CD4-positive, CD25-positive, alpha-beta regulatory T cell (primary cell): ENCODE data around the gene HAAO. TPM values are rescaled to one million over a fixed set of nuclear protein-coding genes. Genes with fewer than 3 reads are reported as not detected.

ENCODE experiments used
- ATAC-seq, 2 donors: fragments of 150-1000 bp; cut with Tn5 transposase; one replicate each; pipeline ENCODE4 v1.10.0; 2021; ENCODE audit warnings: low read depth in 2 of 2, moderate number of reproducible peaks in 2 of 2, moderate library complexity in 1 of 2
- DNase-seq, 3 donors: peaks; one replicate each; pipeline versions ENCODE4 v3.0.0 to v3.0.0-alpha.2; 2012 to 2022; ENCODE audit warnings: mixed read lengths in 1 of 3
- H3K27ac ChIP-seq: one replicate; pipeline ENCODE4 v1.7.0; 2013; ENCODE audit warnings: mild to moderate bottlenecking, low read length; ENCODE audit not compliant: insufficient read depth, poor library complexity, severe bottlenecking
- H3K27me3 ChIP-seq: one replicate; pipeline ENCODE4 v1.7.0; 2013; ENCODE audit warnings: low read length; ENCODE audit not compliant: control insufficient read depth, insufficient read depth
- H3K36me3 ChIP-seq: one replicate; pipeline ENCODE4 v1.7.0; 2013; ENCODE audit warnings: mild to moderate bottlenecking, low read length, moderate library complexity; ENCODE audit not compliant: control insufficient read depth, insufficient read depth
- H3K4me1 ChIP-seq: 2 replicates; pipeline ENCODE4 v1.7.0; 2013; ENCODE audit warnings: mild to moderate bottlenecking, low read length; ENCODE audit not compliant: insufficient read depth, control insufficient read depth, poor library complexity, severe bottlenecking
- H3K4me3 ChIP-seq: one replicate; pipeline ENCODE4 v1.7.0; 2013; ENCODE audit warnings: low read depth, mild to moderate bottlenecking, low read length, moderate library complexity
- H3K9me3 ChIP-seq, 2 experiments: 1 replicate in 1 of 2; 2 replicates in 1 of 2; pipeline ENCODE4 v1.7.0; 2013; ENCODE audit warnings: low read length in 2 of 2, mild to moderate bottlenecking in 1 of 2, moderate library complexity in 1 of 2; ENCODE audit not compliant: control insufficient read depth in 2 of 2
- H3K27ac Mint-ChIP-seq, 3 donors: one replicate each; pipeline ENCODE4 v1.8.0; 2020 to 2022; ENCODE audit warnings: mild to moderate bottlenecking in 3 of 3, mixed read lengths in 3 of 3, moderate library complexity in 2 of 3
- H3K27me3 Mint-ChIP-seq: one replicate; pipeline ENCODE4 v1.8.0; 2022; ENCODE audit warnings: mild to moderate bottlenecking, mixed read lengths
- H3K36me3 Mint-ChIP-seq: one replicate; pipeline ENCODE4 v1.8.0; 2020; ENCODE audit warnings: mixed read lengths
- H3K4me1 Mint-ChIP-seq, 4 donors: one replicate each; pipeline ENCODE4 v1.8.0; 2020 to 2022; ENCODE audit warnings: mixed read lengths in 4 of 4, mild to moderate bottlenecking in 1 of 4
- H3K4me3 Mint-ChIP-seq, 4 donors: one replicate each; pipeline ENCODE4 v1.8.0; 2020 to 2022; ENCODE audit warnings: mild to moderate bottlenecking in 4 of 4, mixed read lengths in 4 of 4, moderate library complexity in 3 of 4
- H3K9me3 Mint-ChIP-seq, 7 donors: one replicate each; pipeline ENCODE4 v1.8.0; 2020 to 2022; ENCODE audit warnings: mixed read lengths in 7 of 7, mild to moderate bottlenecking in 3 of 7, moderate library complexity in 2 of 7
- polyA plus RNA-seq, 4 donors: library from polyadenylated mRNA; unstranded; fragments of 300-500 nt; fragmentation: Illumina TruSeq; gene quantifications; one replicate each; pipeline ENCODE4 v1.2.3, GENCODE V29; 2021
- total RNA-seq: library from RNA; stranded (reverse); gene quantifications from one replicate; pipeline ENCODE4 v1.2.3, GENCODE V29; 2022

The HAAO gene
- total and polyA plus RNA-seq, 5 donors from 2014 or later = 0.27 TPM; not detected in 4

DNA sequence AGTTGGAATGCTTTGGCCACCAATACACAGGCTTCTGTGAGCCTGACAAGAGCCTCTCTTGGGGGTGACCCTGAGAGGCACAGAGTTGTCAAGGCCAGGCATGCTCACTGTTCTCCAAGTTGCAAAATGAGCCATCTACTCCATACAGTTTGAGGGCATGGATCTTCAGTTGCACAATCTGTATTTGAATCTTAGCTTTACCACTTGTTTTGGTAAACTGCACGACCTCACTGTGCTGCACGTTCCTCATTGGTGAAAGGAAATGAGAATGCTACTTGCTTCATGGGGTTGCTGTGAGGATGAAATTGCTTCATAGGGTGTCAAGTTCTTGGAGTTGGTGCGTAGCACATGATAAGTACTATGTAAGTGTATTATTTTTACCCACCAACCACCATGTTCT lies 12.0 kb upstream of the HAAO start:
- Mint-ChIP-seq H3K9me3 (no peaks in the 10 kb centered on the region), H3K27ac (no peak overlapping the region), H3K36me3 (no peaks in the 10 kb centered on the region), H3K4me1 (peaks cover 0 to 8% (median 2%) of the 10 kb centered on the region in 4 donors), H3K4me3 (no peak overlapping the region), H3K27me3 (peaks cover 33% of the 10 kb centered on the region)
- no peaks in the 10 kb centered on the region for H3K9me3 ChIP-seq
- ATAC-seq (no peak), DNase-seq (no peak)
- no peak overlapping the region for H3K4me3 ChIP-seq
- peaks cover 4% of the 10 kb centered on the region for H3K4me1 ChIP-seq
- H3K36me3 ChIP-seq = no peaks in the 10 kb centered on the region
- H3K27ac ChIP-seq = no peak overlapping the region
- peaks cover 2% of the 10 kb centered on the region for H3K27me3 ChIP-seq

DNA sequence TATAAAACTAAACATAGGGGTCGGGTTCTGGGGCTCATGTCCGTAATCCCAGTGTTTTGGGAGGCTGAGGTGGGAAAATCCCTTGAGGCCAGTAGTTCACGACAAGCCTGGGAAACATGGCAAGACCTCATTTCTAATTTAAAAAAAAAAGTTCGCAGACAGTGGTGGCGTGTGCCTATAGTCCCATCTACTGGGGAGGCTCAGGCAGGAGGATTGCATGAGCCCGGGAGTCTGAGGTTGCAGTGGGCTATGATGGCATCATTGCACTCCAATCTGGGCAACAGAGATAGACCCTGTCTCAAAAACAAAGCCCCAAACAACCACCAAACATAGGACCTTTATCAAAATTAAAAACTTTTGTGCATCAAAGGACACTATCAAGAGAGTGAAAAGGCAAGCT lies 9.8 kb upstream of the HAAO start:
- H3K36me3 Mint-ChIP-seq = no peaks in the 10 kb centered on the region
- peaks cover 0 to 9% (median 2%) of the 10 kb centered on the region in 4 donors for H3K4me1 Mint-ChIP-seq
- no peaks in the 10 kb centered on the region for H3K36me3 ChIP-seq
- H3K27ac ChIP-seq = no peak overlapping the region
- no peaks in the 10 kb centered on the region for H3K9me3 Mint-ChIP-seq
- H3K27ac Mint-ChIP-seq = peak overlapping the region in 1 of 3 donors; percentile 51
- no peak overlapping the region for H3K4me3 Mint-ChIP-seq
- peaks cover 2% of the 10 kb centered on the region for H3K27me3 ChIP-seq
- H3K4me1 ChIP-seq = no peaks in the 10 kb centered on the region
- no peak for DNase-seq
- no peak overlapping the region for H3K4me3 ChIP-seq
- ATAC-seq = no peak
- peaks cover 33% of the 10 kb centered on the region for H3K27me3 Mint-ChIP-seq
- H3K9me3 ChIP-seq = no peaks in the 10 kb centered on the region

DNA sequence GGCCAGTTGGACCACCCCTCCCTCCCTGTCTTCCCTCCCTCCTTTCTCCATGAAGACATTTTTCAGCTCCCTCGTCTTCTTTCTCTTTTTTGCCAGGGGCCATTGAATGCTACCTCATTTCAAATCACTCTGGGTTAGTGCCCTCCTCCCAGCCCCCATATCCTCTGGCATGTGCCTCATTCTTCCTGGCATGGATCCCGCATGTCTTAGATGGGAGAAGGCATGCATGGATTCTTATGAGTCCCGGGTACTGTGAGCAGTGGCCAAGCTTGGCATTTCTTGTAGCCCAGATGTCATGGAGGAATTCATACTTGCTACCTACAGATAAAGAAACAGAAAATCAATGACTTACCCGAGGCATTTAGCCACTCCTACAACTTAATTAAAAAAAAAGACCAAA lies 9.0 kb upstream of the HAAO start:
- Mint-ChIP-seq H3K27me3 (peaks cover 33% of the 10 kb centered on the region), H3K4me3 (no peak overlapping the region), H3K36me3 (no peaks in the 10 kb centered on the region), H3K27ac (peak overlapping the region in 1 of 3 donors; percentile 75), H3K9me3 (no peaks in the 10 kb centered on the region), H3K4me1 (peaks cover 0 to 9% (median 2%) of the 10 kb centered on the region in 4 donors)
- H3K27me3 ChIP-seq = peaks cover 2% of the 10 kb centered on the region
- DNase-seq = no peak
- H3K27ac ChIP-seq = no peak overlapping the region
- H3K4me1 ChIP-seq = no peaks in the 10 kb centered on the region
- no peak overlapping the region for H3K4me3 ChIP-seq
- no peak for ATAC-seq
- H3K9me3 ChIP-seq = no peaks in the 10 kb centered on the region
- no peaks in the 10 kb centered on the region for H3K36me3 ChIP-seq

DNA sequence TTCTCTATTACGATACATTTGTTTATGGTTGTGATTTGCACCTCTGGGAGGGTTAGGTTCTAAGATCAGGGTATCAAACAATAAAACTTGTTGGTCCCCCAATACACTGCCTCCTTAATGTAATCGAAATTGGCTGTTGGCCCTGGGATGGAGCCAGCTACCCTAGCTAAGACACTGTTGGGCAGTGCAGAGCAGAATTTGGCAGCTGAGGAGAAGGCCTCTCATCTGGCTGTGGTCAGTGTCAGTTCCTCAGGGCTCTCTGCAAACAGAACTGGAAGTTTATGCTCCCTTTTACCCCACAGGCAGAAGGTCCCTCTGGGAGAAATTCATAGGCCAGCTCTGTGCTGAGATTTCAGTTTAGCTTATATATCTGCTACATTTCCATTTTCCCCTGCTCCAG lies 8.6 kb upstream of the HAAO start:
- no peak for ATAC-seq
- no peaks in the 10 kb centered on the region for H3K36me3 Mint-ChIP-seq

DNA sequence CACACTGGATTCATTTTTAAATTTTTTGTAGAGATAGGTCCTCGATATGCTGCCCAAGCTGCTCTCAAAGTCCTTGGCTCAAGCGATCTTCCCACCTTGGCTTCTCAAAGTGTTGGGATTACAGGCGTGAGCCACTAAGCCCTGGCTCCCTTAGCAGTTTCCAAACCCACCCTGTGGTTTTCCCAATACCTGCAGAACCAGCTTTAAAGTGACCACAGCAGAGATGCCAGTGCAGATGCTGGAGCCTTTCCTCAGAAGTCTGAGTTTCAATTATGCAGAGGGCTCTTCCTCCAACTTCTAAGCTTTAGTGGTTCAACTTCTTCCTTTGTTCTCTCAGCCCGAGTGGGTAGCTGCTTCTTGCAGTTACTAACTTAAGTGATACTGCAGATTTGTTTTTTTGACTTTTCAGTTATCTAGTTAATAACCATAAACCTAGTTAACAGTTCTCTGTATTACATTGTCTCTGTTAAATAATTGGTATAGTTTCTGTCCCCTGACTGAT lies 8.1 kb upstream of the HAAO start:
- Histone ChIP-seq H3K36me3 (no peaks in the 10 kb centered on the region), H3K27ac (no peak overlapping the region), H3K9me3 (no peaks in the 10 kb centered on the region), H3K4me3 (no peak overlapping the region), H3K4me1 (no peaks in the 10 kb centered on the region), H3K27me3 (peaks cover 5% of the 10 kb centered on the region)
- ATAC-seq = no peak
- Mint-ChIP-seq H3K27ac (no peak overlapping the region), H3K9me3 (no peaks in the 10 kb centered on the region), H3K4me3 (no peak overlapping the region), H3K36me3 (no peaks in the 10 kb centered on the region), H3K4me1 (peaks cover 0 to 14% (median 2%) of the 10 kb centered on the region in 4 donors), H3K27me3 (peaks cover 36% of the 10 kb centered on the region)
- no peak for DNase-seq

More for the DNA sequence above, 8.6 kb upstream of the HAAO start:
- Histone ChIP-seq H3K27me3 (peaks cover 2% of the 10 kb centered on the region), H3K4me1 (no peaks in the 10 kb centered on the region), H3K9me3 (no peaks in the 10 kb centered on the region), H3K27ac (no peak overlapping the region), H3K36me3 (no peaks in the 10 kb centered on the region), H3K4me3 (no peak overlapping the region)
- no peak overlapping the region for H3K4me3 Mint-ChIP-seq
- no peak for DNase-seq
- H3K4me1 Mint-ChIP-seq = peaks cover 0 to 9% (median 2%) of the 10 kb centered on the region in 4 donors
- no peak overlapping the region for H3K27ac Mint-ChIP-seq
- peaks cover 33% of the 10 kb centered on the region for H3K27me3 Mint-ChIP-seq
- H3K9me3 Mint-ChIP-seq = no peaks in the 10 kb centered on the region

DNA sequence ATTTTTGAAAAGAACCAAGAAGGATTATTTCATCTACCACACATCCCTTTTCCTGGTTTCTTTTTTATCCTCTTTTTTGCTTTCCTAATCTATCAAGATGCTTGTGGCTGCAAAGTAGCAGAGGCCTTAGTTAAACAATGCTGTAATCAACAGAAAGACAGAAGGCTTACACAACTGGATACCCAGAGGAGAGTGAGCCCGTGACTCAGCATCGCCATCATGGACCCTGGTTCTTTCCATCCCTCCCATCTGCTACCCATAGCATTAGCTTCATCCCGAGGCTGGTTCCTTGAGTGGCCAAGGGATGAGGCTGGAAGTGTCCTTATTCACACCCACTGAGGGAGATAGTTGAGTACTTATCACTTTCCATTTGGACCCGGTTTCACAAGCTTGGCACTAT lies 7.5 kb upstream of the HAAO start:
- ATAC-seq (no peak), DNase-seq (no peak)
- Mint-ChIP-seq H3K27ac (no peak overlapping the region), H3K4me3 (no peak overlapping the region), H3K27me3 (peaks cover 39% of the 10 kb centered on the region), H3K9me3 (no peaks in the 10 kb centered on the region), H3K36me3 (no peaks in the 10 kb centered on the region), H3K4me1 (peaks cover 0 to 17% (median 3%) of the 10 kb centered on the region in 4 donors)
- Histone ChIP-seq H3K4me3 (no peak overlapping the region), H3K36me3 (no peaks in the 10 kb centered on the region), H3K27me3 (peaks cover 7% of the 10 kb centered on the region), H3K4me1 (no peaks in the 10 kb centered on the region), H3K9me3 (no peaks in the 10 kb centered on the region), H3K27ac (no peak overlapping the region)

DNA sequence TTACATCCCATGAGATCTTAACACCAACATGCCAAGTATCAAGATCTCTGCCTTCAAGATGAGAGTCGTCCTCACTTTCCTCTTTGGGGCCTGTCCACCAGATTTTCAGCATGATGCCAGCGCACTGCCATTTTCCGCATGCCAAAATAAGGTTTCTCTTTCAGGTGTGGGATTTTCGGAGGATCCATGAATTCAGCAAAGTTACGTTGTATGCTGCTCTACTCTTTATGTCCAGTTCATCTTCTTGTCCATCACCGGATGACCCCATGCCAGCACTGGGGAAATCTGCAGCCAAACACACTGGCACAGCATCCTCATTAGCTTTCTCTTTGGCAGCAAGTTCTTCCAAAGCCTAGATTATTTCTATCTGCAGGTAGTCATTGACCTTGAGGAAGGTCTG lies 4.9 kb upstream of the HAAO start:
- H3K27me3 ChIP-seq = peaks cover 17% of the 10 kb centered on the region
- Mint-ChIP-seq H3K27ac (no peak overlapping the region), H3K4me3 (no peak overlapping the region), H3K36me3 (no peaks in the 10 kb centered on the region), H3K4me1 (peaks cover 0 to 30% (median 6%) of the 10 kb centered on the region in 4 donors), H3K27me3 (peaks cover 42% of the 10 kb centered on the region), H3K9me3 (peaks cover 0 to 2% (median 0%) of the 10 kb centered on the region in 7 donors)
- no peaks in the 10 kb centered on the region for H3K36me3 ChIP-seq
- ATAC-seq (no peak), DNase-seq (no peak)
- H3K4me3 ChIP-seq = no peak overlapping the region
- no peak overlapping the region for H3K27ac ChIP-seq
- peaks cover 10% of the 10 kb centered on the region for H3K4me1 ChIP-seq
- H3K9me3 ChIP-seq = no peaks in the 10 kb centered on the region

DNA sequence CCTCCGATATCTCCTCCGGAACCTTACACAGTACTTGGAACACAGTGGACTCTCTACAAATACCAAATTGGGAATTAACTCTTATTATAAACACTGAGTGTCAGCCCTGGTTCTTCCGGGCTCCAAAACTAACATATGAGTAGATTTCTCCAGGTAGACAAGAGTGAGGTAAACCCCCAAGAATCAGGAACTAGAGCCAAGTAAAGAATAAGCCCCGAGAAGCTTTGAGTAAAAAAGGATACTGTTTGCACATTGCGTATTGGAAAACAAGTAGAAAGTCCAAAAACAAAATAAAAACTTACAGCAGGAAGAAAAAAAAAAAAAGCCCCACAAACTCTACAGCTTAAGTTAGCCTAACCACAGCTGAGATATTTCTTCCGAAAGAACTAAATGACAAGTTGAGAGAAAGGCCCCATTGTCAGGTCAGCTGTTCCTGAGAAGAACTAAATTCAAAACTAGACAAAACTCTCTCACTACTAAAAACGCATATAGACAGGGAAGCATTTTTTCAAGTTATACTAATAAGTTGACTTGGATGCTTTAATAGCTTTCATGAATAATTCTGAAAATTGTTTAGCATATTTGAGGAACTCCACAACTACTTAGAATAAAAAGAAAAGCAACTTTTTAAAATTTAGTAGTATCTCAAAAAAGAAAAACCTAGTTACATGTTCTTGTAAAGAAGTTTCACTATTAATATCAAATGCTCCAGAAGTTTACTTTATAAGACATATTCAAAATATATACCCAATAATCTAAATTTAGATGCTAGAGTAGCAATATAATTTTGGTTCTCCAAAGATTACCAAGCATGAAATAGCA lies 4.3 kb upstream of the HAAO start:
- H3K4me1 Mint-ChIP-seq = peaks cover 4 to 36% (median 6%) of the 10 kb centered on the region in 4 donors
- ATAC-seq (no peak), DNase-seq (no peak)
- Histone ChIP-seq H3K27ac (no peak overlapping the region), H3K36me3 (no peaks in the 10 kb centered on the region), H3K4me1 (peaks cover 14% of the 10 kb centered on the region), H3K4me3 (no peak overlapping the region), H3K9me3 (no peaks in the 10 kb centered on the region), H3K27me3 (peaks cover 22% of the 10 kb centered on the region)
- peaks cover 3% of the 10 kb centered on the region for H3K36me3 Mint-ChIP-seq
- H3K27ac Mint-ChIP-seq = peak overlapping the region in 1 of 3 donors; percentile 26
- H3K9me3 Mint-ChIP-seq = peaks cover 0 to 2% (median 0%) of the 10 kb centered on the region in 7 donors
- H3K4me3 Mint-ChIP-seq = no peak overlapping the region
- peaks cover 46% of the 10 kb centered on the region for H3K27me3 Mint-ChIP-seq
